Neuron (in vitro differentiated cells): ENCODE results near the gene AHRR.

ENCODE experiments used
- H2AFZ ChIP-seq: one replicate; pipeline ENCODE4 v1.6.1; 2013; ENCODE audit warnings: low read depth, mild to moderate bottlenecking, inconsistent platforms, low read length, moderate library complexity
- H3K27me3 ChIP-seq: one replicate; pipeline ENCODE4 v1.6.1; 2013; ENCODE audit warnings: low read length; ENCODE audit not compliant: insufficient read depth
- H3K36me3 ChIP-seq: one replicate; pipeline ENCODE4 v1.6.1; 2013; ENCODE audit warnings: low read length; ENCODE audit not compliant: insufficient read depth
- H3K4me1 ChIP-seq: one replicate; pipeline ENCODE4 v1.6.1; 2013; ENCODE audit warnings: low read length; ENCODE audit not compliant: insufficient read depth
- H3K4me3 ChIP-seq: 2 replicates; pipeline ENCODE4 v1.5.1; 2013; ENCODE audit warnings: mild to moderate bottlenecking, low read length, moderate library complexity
- H3K9me3 ChIP-seq: one replicate; pipeline ENCODE4 v1.6.1; 2013; ENCODE audit warnings: low read length

Gene AHRR

GRCh38 chr5:372556-372995 lies 51.1 kb downstream of the AHRR start:
- no peak overlapping the region for H2AFZ ChIP-seq
- peaks cover 19% of the 10 kb centered on the region for H3K4me1 ChIP-seq
- peaks cover 21% of the 10 kb centered on the region for H3K27me3 ChIP-seq
- H3K36me3 ChIP-seq = no peaks in the 10 kb centered on the region
- no peaks in the 10 kb centered on the region for H3K9me3 ChIP-seq
- no peak overlapping the region for H3K4me3 ChIP-seq

- peaks cover 21% of the 10 kb centered on the region for H3K27me3 ChIP-seq
- no peaks in the 10 kb centered on the region for H3K9me3 ChIP-seq
- no peaks in the 10 kb centered on the region for H3K36me3 ChIP-seq
- H3K4me1 ChIP-seq = peaks cover 19% of the 10 kb centered on the region
- no peak overlapping the region for H3K4me3 ChIP-seq
- peak overlapping the region; percentile 32 for H2AFZ ChIP-seq
These were observed 51.6 kb downstream of the AHRR start for GRCh38 chr5:372996-373709.

DNA sequence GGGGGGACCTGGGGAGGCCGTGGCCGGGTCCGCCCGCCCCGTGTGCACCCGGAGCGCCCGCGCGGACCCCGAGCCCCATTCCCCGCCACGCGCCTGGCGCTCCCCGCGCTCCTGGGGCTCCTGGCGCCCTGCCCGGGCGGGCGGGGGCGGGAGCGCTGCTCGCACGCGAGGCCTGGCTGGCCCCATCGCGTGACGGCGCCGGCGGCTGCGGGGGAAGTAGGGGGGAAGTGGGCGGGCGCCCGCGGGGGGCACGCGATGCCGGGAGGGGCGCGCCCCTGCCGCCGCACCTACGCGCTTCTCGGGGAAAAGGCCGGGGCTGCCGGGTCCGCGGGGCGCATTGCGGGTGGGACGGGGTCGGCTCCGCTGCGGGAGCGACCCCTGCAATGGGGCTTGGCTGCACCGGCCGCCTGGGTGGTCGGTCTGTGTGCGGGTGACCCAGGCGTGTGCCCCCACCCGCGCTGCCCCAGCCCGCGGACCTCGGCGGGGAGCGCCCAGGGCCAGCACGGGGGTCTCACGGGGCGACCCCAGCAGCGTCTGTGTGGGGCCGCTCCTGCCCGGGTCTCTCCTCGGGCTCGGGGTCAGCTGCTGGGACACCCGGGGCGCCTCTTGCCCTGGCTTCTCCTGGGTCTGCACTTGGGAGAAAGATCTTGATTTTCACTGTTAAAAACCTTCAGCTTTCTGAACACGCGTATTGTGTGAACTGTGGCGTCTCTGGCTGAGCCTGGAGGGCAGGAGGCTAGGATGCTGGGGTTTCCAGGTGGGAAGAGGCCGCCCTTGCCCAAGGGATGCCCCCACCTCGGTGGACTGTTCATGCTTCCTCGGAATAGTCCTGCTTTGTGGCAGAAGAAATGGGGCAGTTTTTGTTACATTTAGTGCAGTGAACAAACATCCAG lies 52.4 kb downstream of the AHRR start:
- H3K4me1 ChIP-seq = peaks cover 19% of the 10 kb centered on the region
- H3K4me3 ChIP-seq = no peak overlapping the region
- peaks cover 20% of the 10 kb centered on the region for H3K27me3 ChIP-seq
- peak overlapping the region; percentile 32 for H2AFZ ChIP-seq
- H3K9me3 ChIP-seq = no peaks in the 10 kb centered on the region
- no peaks in the 10 kb centered on the region for H3K36me3 ChIP-seq

DNA sequence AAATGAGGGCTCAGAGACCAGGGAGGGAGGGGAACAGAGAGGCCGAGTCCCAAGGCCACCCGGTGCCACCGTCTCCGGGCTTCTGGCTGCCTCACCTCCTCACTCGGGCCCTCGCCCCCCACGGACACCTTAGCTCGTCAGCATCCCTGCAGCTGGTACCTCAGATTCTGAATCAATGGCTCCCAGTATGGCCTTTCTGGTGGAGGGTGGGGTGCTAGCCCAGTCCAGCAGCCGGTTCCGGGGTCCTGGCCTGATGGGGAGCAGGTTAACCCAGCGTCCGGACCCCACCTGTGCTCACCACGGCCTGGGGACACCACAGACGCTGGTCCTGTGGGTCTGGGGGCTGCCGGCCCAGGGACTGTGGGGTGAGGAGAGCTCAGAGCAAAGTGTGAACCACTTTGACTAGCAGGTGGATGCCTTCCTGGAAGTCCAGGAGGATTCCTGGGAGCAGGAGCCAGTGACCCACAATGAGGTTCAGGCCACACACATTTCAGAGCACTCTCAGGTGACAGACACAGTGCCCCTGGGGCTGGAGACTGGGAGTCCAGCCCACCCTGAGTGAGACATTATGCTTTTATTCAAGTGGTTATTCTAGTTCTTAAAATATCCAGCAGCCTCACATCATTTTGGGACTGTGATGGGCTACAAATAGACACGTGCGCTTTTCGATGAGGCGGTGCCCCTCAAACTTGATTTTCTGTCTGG lies 53.3 kb downstream of the AHRR start:
- Histone ChIP-seq H3K4me1 (peaks cover 15% of the 10 kb centered on the region), H3K9me3 (no peaks in the 10 kb centered on the region), H3K4me3 (no peak overlapping the region), H3K27me3 (peaks cover 15% of the 10 kb centered on the region), H3K36me3 (no peaks in the 10 kb centered on the region), H2AFZ (no peak overlapping the region)

DNA sequence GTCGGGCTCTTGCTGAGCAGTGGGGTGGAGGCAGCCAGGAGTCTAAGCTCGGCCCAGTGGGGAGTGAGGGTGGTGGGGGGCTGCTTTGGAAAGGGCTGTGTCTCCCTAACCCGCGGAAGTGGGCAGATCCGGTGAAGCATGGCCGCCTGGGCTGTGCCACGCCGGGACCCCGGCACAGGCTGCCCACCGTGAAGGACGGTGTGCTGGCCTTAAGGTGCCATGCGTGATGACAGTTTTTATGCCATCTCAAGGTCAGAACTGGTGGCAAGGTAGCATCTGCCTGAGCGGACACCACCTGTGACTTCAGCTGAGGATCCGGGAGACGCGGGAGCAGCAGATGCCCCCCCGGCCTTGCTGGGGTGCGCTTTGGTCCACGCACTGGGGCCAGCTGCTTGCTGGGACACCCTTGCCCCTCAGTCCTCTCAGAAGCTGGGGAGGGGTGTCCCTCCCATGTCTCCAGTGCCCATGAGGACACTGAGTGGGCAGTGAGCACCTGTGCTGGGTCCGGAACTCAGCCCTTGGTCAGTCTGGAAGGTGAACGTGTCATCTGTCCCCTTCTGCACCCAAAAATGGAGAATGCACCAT lies 53.9 kb downstream of the AHRR start:
- Histone ChIP-seq H3K36me3 (no peaks in the 10 kb centered on the region), H3K4me3 (no peak overlapping the region), H3K9me3 (no peaks in the 10 kb centered on the region), H2AFZ (no peak overlapping the region), H3K4me1 (peaks cover 14% of the 10 kb centered on the region), H3K27me3 (peaks cover 15% of the 10 kb centered on the region)

- Histone ChIP-seq H3K36me3 (no peaks in the 10 kb centered on the region), H3K4me3 (no peak overlapping the region), H2AFZ (no peak overlapping the region), H3K27me3 (peaks cover 15% of the 10 kb centered on the region), H3K9me3 (no peaks in the 10 kb centered on the region), H3K4me1 (peaks cover 14% of the 10 kb centered on the region)
These were observed 54.6 kb downstream of the AHRR start for GRCh38 chr5:375921-376798.

GRCh38 chr5:376799-377325 lies 55.3 kb downstream of the AHRR start:
- Histone ChIP-seq H2AFZ (no peak overlapping the region), H3K4me1 (peaks cover 14% of the 10 kb centered on the region), H3K9me3 (no peaks in the 10 kb centered on the region), H3K4me3 (no peak overlapping the region), H3K27me3 (peaks cover 15% of the 10 kb centered on the region), H3K36me3 (no peaks in the 10 kb centered on the region)

DNA sequence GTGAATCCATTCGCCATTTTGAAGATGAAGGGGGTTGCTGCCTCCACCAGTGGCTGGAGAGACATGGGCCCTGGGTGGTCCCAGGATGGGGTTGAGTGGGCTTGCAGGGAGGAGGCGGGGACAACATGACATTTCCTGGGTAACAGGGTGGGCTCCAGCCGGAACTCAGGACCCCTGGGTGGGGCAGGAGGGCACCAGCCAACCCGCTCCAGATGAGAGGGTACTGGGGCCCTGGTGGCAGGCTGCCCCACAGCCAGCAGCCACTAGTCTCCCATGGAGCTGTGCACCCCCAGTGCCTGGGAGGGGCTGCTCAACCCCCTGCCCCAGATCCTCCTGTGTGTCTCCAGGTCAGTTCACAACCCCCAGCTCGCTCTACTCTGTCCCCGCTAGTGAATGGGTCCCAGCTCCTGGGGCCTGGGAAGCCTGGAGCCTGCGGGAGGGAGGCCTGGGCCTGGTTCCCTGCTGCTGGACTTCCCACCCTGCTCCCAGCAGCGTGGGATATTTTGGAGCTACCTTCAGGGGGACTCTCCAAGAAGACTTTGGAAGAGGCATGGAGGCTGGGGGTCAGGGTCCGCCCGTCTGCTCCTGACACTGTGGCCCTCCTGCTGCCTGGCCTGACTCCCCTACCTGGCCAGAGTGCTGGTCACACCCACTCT lies 55.9 kb downstream of the AHRR start:
- no peaks in the 10 kb centered on the region for H3K36me3 ChIP-seq
- H3K4me1 ChIP-seq = peaks cover 14% of the 10 kb centered on the region
- no peak overlapping the region for H3K4me3 ChIP-seq
- H3K27me3 ChIP-seq = peaks cover 15% of the 10 kb centered on the region
- no peaks in the 10 kb centered on the region for H3K9me3 ChIP-seq
- no peak overlapping the region for H2AFZ ChIP-seq

DNA sequence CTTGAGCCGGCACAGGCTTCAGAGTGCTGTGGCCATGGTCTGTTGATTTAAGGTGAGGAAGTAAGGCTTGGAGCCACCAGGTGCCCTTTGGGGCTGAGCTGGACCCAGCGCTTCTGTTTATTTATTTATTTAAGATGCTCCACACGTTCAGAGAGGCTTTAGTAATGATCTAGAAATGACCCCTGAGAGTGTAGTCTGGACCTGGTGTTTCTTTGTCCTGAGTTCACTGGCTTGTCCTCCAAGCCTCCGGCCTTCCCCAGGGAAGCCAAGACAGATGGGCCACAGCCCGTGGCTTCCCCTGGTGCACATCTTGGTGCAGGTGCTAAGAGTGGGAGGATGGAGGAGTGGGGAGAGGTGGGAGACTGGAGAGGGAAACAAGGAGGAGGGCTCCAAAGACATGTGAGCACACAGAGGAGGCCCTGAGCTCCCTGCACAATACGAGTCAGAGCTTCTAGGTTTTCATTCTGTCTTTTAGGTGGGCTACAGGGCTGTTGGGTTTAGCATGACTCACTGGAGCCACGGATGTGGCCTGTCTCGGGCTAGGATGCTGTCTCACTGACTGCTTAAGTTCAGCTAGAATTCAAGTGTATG lies 56.9 kb downstream of the AHRR start:
- peaks cover 11% of the 10 kb centered on the region for H3K27me3 ChIP-seq
- H2AFZ ChIP-seq = no peak overlapping the region
- peaks cover 10% of the 10 kb centered on the region for H3K4me1 ChIP-seq
- no peaks in the 10 kb centered on the region for H3K9me3 ChIP-seq
- H3K4me3 ChIP-seq = no peak overlapping the region
- no peaks in the 10 kb centered on the region for H3K36me3 ChIP-seq

DNA sequence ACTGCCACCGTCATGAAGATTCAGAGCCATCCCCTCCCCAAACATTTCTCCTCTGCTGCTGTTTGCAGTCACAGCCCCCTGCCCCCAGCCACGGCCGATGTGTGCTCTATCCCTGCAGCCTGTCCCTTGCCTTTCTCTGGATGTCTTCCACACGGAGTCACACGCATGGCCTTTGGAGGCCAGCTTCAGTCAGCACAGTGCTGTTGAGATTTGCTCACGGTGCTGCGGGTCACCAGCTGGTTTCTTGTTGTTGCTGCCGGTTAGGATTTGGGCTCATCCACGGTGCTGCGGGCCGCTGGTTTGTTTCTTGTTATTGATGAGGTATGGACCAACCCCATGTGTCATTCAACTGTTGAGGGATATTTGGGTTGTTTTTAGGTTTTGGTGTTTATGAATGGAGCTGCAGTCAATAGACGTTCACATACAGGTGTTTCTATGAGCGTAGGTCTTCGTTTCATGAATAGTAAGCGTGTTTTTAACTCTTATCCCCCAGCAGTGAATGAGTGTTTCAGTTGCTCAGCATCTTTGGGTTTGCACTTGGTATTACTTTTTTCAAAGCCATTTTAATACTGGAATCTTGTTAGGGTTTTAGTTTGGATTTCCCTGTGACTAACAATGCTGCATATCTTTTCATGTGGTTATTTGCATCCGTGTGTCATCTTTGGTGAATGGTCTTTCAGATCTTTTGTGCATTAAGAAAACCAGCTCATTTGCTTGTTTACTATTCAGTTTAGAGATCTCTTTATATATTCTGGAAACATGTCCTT lies 57.6 kb downstream of the AHRR start:
- Histone ChIP-seq H2AFZ (no peak overlapping the region), H3K36me3 (no peaks in the 10 kb centered on the region), H3K27me3 (peaks cover 11% of the 10 kb centered on the region), H3K4me1 (peaks cover 5% of the 10 kb centered on the region), H3K4me3 (no peak overlapping the region), H3K9me3 (no peaks in the 10 kb centered on the region)
